Body of pancreas (tissue), 4 donors: ENCODE data around the gene IL4R. TPM values are rescaled to one million over a fixed set of nuclear protein-coding genes. Genes with fewer than 3 reads are reported as not detected.
A peak's percentile ranks its signal among the peaks of the same experiment; 100 is the strongest.

Experiments
- ATAC-seq: fragments of 150-250 bp; one replicate; pipeline ENCODE4 v1.9.1; 2016
- DNase-seq, 4 donors: peaks; one replicate each; pipeline ENCODE4 v3.0.0-alpha.2; 2019
- H3K27ac ChIP-seq, 4 donors: fragments of 200-600 bp; sonication (generic); 1 replicate in 3 of 4; 2 replicates in 1 of 4; pipeline versions ENCODE4 v1.5.1 to v1.6.1; 2016 to 2019; ENCODE audit warnings: mild to moderate bottlenecking in 1 of 4, mixed read lengths in 1 of 4, moderate library complexity in 1 of 4
- H3K27me3 ChIP-seq, 2 donors: fragments of 200-600 bp; sonication (generic); one replicate each; pipeline ENCODE4 v1.6.0; 2016; ENCODE audit warnings: mild to moderate bottlenecking in 1 of 2
- H3K36me3 ChIP-seq, 2 donors: fragments of 200-600 bp; sonication (generic); replicated peaks in 1 of 2; 2 replicates each; pipeline ENCODE4 v1.5.1; 2016; ENCODE audit warnings: low read depth in 2 of 2; ENCODE audit not compliant: insufficient read depth in 1 of 2
- H3K4me1 ChIP-seq: fragments of 200-600 bp; sonication (generic); one replicate; pipeline ENCODE4 v1.6.0; 2016
- H3K4me3 ChIP-seq, 2 donors: fragments of 200-600 bp; sonication (generic); 1 replicate in 1 of 2; 2 replicates in 1 of 2; pipeline ENCODE4 v1.5.1; 2016 to 2019
- H3K9me3 ChIP-seq, 3 donors: fragments of 200-600 bp; sonication (generic); 1 replicate in 2 of 3; 2 replicates in 1 of 3; pipeline ENCODE4 v1.5.1; 2016
- POLR2A ChIP-seq, 3 donors: fragments of 450-650 bp; IDR thresholded peaks; one replicate each; pipeline ENCODE4 v1.6.1; 2016; ENCODE audit warnings: antibody characterized with exemption in 3 of 3, mild to moderate bottlenecking in 2 of 3
- WGBS, 2 donors: methylation state at CpG; one replicate each; pipeline ENCODE4 v1.1.5; 2017; 5-methylcytosine and 5-hydroxymethylcytosine counted together
- intact Hi-C: fragments of 100-400 bp; cut with DNase I; formaldehyde crosslinking; loops from one replicate; pipeline ENCODE4 v1.15.1; 2023
- total RNA-seq, 2 donors: library from RNA; depleted of rRNA; stranded (reverse); fragments of >200 nt; gene quantifications; one replicate each; pipeline ENCODE4 v1.1.0, GENCODE V29; 2016
- TF ChIP-seq, protein P1 (sequence below), 7 experiments: fragments of 450-650 bp in 4 of 7; fragments of 200-600 bp in 3 of 7; sonication (generic) in 3 of 7; IDR thresholded peaks; one replicate each; pipeline ENCODE4 v1.5.1; 2016 to 2019; ENCODE audit warnings: antibody characterized with exemption in 7 of 7

Gene IL4R
- total RNA-seq, 2 donors from 2014 or later: 29.7 to 236 TPM

DNA sequence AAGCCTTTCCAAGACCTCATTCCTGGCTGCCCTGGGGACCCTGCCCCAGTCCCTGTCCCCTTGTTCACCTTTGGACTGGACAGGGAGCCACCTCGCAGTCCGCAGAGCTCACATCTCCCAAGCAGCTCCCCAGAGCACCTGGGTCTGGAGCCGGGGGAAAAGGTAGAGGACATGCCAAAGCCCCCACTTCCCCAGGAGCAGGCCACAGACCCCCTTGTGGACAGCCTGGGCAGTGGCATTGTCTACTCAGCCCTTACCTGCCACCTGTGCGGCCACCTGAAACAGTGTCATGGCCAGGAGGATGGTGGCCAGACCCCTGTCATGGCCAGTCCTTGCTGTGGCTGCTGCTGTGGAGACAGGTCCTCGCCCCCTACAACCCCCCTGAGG, 49.5 kb downstream of the IL4R start:
- H3K27me3 ChIP-seq: no peaks in the 10 kb centered on the region
- peaks cover 32% of the 10 kb centered on the region for H3K4me1 ChIP-seq
- intact Hi-C loops: no loop called here
- H3K27ac ChIP-seq: peak overlapping the region in 3 of 4 donors; percentile 58 to 86 (median 62)
- 98% methylated on average over 5 of the region's 5 CpGs; no CpG with 5 or more reads in 1 of the 2 donors for WGBS, 2 donors
- no peak for TF ChIP-seq POLR2A (IDR thresholded peaks at IDR 0.05)
- TF ChIP-seq, protein P1, sequence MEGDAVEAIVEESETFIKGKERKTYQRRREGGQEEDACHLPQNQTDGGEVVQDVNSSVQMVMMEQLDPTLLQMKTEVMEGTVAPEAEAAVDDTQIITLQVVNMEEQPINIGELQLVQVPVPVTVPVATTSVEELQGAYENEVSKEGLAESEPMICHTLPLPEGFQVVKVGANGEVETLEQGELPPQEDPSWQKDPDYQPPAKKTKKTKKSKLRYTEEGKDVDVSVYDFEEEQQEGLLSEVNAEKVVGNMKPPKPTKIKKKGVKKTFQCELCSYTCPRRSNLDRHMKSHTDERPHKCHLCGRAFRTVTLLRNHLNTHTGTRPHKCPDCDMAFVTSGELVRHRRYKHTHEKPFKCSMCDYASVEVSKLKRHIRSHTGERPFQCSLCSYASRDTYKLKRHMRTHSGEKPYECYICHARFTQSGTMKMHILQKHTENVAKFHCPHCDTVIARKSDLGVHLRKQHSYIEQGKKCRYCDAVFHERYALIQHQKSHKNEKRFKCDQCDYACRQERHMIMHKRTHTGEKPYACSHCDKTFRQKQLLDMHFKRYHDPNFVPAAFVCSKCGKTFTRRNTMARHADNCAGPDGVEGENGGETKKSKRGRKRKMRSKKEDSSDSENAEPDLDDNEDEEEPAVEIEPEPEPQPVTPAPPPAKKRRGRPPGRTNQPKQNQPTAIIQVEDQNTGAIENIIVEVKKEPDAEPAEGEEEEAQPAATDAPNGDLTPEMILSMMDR (IDR thresholded peaks at IDR 0.05): no peak
- peaks cover 0 to 15% of the 10 kb centered on the region in 2 donors for H3K36me3 ChIP-seq
- DNase-seq (no peak), ATAC-seq (no peak)
- H3K9me3 ChIP-seq: peaks cover 0 to 4% (median 0%) of the 10 kb centered on the region in 3 donors
- no peak overlapping the region for H3K4me3 ChIP-seq

DNA sequence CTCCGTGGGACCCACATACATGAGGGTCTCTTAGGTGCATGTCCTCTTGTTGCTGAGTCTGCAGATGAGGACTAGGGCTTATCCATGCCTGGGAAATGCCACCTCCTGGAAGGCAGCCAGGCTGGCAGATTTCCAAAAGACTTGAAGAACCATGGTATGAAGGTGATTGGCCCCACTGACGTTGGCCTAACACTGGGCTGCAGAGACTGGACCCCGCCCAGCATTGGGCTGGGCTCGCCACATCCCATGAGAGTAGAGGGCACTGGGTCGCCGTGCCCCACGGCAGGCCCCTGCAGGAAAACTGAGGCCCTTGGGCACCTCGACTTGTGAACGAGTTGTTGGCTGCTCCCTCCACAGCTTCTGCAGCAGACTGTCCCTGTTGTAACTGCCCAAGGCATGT, 50.0 kb downstream of the IL4R start:
- H3K9me3 ChIP-seq: peaks cover 0 to 4% (median 0%) of the 10 kb centered on the region in 3 donors
- peaks cover 0 to 14% of the 10 kb centered on the region in 2 donors for H3K36me3 ChIP-seq
- no peak overlapping the region for H3K4me3 ChIP-seq
- peak overlapping the region in 3 of 4 donors; percentile 58 to 86 (median 62) for H3K27ac ChIP-seq
- intact Hi-C loops: no loop called here
- ATAC-seq (no peak), DNase-seq (peak; percentile 64 to 76 (median 70))
- 83 to 84% methylated on average over 1 to 9 of the region's 9 CpGs for WGBS, 2 donors
- H3K27me3 ChIP-seq: no peaks in the 10 kb centered on the region
- H3K4me1 ChIP-seq: peaks cover 32% of the 10 kb centered on the region
- TF ChIP-seq POLR2A (IDR thresholded peaks at IDR 0.05): no peak
- TF ChIP-seq, protein P1 (IDR thresholded peaks at IDR 0.05): no peak

DNA sequence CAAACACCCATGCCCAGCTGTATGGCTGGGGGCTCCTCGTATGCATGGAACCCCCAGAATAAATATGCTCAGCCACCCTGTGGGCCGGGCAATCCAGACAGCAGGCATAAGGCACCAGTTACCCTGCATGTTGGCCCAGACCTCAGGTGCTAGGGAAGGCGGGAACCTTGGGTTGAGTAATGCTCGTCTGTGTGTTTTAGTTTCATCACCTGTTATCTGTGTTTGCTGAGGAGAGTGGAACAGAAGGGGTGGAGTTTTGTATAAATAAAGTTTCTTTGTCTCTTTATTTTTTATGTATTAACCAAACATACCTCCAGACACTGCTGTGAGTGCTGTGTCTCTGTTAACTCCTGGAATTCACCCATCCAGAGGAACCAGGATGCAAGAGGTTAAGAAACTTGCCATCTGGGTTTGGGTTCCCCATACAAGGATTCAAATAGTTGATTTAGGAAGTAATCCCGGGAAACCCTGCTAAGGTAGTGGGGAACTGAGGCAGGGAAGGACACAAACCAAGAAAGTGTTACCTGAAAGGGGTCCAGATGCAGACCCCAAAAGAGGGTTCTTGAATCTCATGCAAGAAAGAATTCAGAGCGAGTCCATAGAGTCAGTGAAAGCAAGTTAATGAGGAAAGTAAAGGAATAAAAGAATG, 50.8 kb downstream of the IL4R start:
- H3K36me3 ChIP-seq: peaks cover 0 to 10% of the 10 kb centered on the region in 2 donors
- no peaks in the 10 kb centered on the region for H3K9me3 ChIP-seq
- ATAC-seq (peak; percentile 80), DNase-seq (peak; percentile 59 to 82 (median 72))
- H3K4me1 ChIP-seq: peaks cover 32% of the 10 kb centered on the region
- 18 to 25% methylated on average over 6 of the region's 6 CpGs for WGBS, 2 donors
- peak overlapping the region; percentile 36 to 86 (median 63) for H3K27ac ChIP-seq
- peak in 1 of 3 donors; percentile 19 for TF ChIP-seq POLR2A (IDR thresholded peaks at IDR 0.05)
- TF ChIP-seq, protein P1 (IDR thresholded peaks at IDR 0.05): no peak
- no peak overlapping the region for H3K4me3 ChIP-seq
- no peaks in the 10 kb centered on the region for H3K27me3 ChIP-seq
- intact Hi-C loops: no loop called here

DNA sequence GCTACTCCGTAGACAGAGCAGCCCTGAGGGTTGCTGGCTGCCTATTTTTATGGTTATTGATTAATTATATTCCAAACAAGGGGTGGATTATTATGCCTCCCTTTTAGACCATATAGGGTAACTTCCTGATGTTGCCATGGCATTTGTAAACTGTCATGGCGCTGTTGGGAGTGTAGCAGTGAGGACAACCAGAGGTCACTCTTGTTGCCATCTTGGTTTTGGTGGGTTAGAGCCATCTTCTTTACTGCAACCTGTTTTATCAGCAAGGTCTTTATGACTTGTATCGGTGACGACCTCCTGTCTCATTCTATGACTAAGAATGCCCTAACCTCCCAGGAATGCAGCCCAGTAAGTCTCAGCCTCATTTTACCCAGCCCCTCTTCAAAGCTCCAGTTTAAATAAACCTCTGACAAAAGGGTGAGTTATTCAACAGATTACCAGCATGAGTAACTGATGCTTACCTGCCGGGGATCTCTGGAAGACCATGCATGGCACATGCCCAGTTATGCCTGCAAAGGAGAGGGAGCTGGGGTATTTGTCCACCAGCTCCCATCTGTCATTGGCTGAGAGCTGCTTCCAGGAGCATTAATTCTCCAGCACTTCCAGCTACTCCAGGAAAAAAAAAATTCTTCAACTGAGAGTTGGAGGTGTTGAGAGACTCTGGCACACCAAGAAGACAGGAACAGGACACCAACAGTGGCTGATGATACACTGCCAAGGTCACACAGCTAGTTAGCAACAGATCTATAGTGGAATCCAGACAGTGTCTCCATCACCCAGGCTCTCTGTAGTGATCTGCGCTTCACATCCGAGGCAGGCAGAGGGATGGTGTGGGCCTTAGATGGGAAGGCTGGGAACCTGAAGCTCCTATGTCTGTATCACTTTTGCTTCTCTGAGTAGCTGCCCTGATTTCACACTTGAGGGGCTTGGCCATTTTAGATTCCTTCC, 51.6 kb downstream of the IL4R start:
- Histone ChIP-seq H3K36me3 (peaks cover 0 to 10% of the 10 kb centered on the region in 2 donors), H3K4me3 (no peak overlapping the region), H3K9me3 (no peaks in the 10 kb centered on the region), H3K4me1 (peaks cover 32% of the 10 kb centered on the region), H3K27me3 (no peaks in the 10 kb centered on the region), H3K27ac (peak overlapping the region; percentile 36 to 86 (median 63))
- 62 to 64% methylated on average over 7 of the region's 7 CpGs for WGBS, 2 donors
- ATAC-seq (peak; percentile 58), DNase-seq (peak in 3 of 4 donors; percentile 25 to 34 (median 26))
- intact Hi-C loops: no loop called here
- no peak for TF ChIP-seq POLR2A (IDR thresholded peaks at IDR 0.05)
- TF ChIP-seq, protein P1 (IDR thresholded peaks at IDR 0.05): no peak
